ENCODE data around the gene SPOUT1.
"Not testable (repeated sequence)": the region's sequence is repeated elsewhere in the genome, so short reads cannot be mapped to it uniquely, and the experiment has no call there.

DNA sequence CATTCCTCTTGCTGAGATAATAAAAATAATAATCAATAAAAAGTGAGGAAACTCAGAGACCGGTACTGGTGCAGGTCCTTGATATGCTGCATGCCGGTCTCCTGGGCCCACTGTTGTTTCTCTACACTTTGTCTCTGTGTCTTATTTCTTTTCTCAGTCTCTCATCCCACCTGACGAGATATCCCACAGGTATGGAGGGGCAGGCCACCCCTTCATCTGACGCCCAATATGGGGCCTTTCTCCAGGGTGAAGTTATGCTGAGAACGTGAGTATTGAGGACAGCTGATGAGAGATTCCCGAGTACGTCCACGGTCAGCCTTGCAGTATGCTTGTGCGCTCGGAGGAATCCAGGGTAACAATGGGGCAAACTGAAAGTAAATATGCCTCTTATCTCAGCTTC lies 21.4 kb upstream of the SPOUT1 start:
- not testable (repeated sequence) for TF ChIP-seq CTCF (IDR thresholded peaks at IDR 0.05); ZFX (IDR thresholded peaks at IDR 0.05; ENCODE audit: borderline replicate concordance)
